Keratinocyte (primary cell): ENCODE data around the gene KCNK5.

Experiments used
- EZH2 ChIP-seq: IDR thresholded peaks from one replicate; pipeline ENCODE4 v1.6.1; 2012; ENCODE audit warnings: inconsistent platforms, mild to moderate bottlenecking, low read length, moderate library complexity
- TF ChIP-seq, protein P1 (sequence below), 3 experiments: IDR thresholded peaks in 1 of 3; conservative IDR thresholded peaks in 1 of 3; optimal IDR thresholded peaks in 1 of 3; 2 replicates in 2 of 3; 3 replicates in 1 of 3; pipeline versions ENCODE3 to v1.5.1; 2011; ENCODE audit warnings: low read length in 3 of 3, mild to moderate bottlenecking in 3 of 3, moderate library complexity in 2 of 3, control low read depth in 1 of 3, inconsistent platforms in 1 of 3; ENCODE audit not compliant: insufficient read depth in 2 of 3; ENCODE audit errors: extremely low read depth in 1 of 3

DNA sequence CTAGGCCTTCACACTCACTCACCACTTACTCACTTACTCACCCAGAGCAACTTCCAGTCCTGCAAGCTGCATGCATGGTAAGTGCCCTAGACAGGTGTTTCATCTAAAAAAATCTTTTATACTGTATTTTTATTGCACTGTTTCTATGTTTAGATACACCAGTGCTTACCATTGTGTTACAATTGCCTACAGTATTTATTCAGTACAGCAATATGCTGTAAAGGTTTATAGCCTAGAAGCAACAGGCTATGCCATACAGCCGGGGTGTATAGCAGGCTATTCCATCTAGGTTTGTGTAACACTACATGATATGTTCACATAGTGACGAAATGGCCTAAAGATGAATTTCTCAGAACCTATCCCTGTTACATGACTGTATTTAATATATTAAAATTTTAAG lies 37.1 kb upstream of the KCNK5 start:
- TF ChIP-seq, protein P1, sequence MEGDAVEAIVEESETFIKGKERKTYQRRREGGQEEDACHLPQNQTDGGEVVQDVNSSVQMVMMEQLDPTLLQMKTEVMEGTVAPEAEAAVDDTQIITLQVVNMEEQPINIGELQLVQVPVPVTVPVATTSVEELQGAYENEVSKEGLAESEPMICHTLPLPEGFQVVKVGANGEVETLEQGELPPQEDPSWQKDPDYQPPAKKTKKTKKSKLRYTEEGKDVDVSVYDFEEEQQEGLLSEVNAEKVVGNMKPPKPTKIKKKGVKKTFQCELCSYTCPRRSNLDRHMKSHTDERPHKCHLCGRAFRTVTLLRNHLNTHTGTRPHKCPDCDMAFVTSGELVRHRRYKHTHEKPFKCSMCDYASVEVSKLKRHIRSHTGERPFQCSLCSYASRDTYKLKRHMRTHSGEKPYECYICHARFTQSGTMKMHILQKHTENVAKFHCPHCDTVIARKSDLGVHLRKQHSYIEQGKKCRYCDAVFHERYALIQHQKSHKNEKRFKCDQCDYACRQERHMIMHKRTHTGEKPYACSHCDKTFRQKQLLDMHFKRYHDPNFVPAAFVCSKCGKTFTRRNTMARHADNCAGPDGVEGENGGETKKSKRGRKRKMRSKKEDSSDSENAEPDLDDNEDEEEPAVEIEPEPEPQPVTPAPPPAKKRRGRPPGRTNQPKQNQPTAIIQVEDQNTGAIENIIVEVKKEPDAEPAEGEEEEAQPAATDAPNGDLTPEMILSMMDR (optimal IDR thresholded peaks at IDR 0.05 in 1 of 3, IDR thresholded peaks at IDR 0.05 in 1 of 3, conservative IDR thresholded peaks at IDR 0.05 in 1 of 3; ENCODE audit: extremely low read depth in 1 of 3, insufficient read depth in 2 of 3, low read length in 3 of 3) = no peak
- no peak for TF ChIP-seq EZH2
